ENCODE measurements around the gene PTH1R.

GRCh38 chr3:46831841-46832240 lies 45.7 kb upstream of the PTH1R start:
- TF ChIP-seq EZH2phosphoT487 (IDR thresholded peaks at IDR 0.05; ENCODE audit: low read depth) (no peak), CTCF (IDR thresholded peaks at IDR 0.05; ENCODE audit: low read depth, low read length) (no peak)

Data from OCI-LY3 (cell line).